IPS-NIHi11 (cell line): ENCODE measurements around the gene CDKL2.
"Not testable (repeated sequence)": the region's sequence is repeated elsewhere in the genome, so short reads cannot be mapped to it uniquely, and the experiment has no call there.

ENCODE experiments used
- DNase-seq: peaks from one replicate; pipeline ENCODE4 v3.0.0; 2012; ENCODE audit warnings: mixed read lengths, low spot score

The CDKL2 gene

GRCh38 chr4:75630174-75630936 is at the start of gene CDKL2:
Gene CDKL2 (minus strand): TSS chr4:75630528. CDS start chr4:75625988, 4,540 bp downstream.
- DNase-seq: peak; percentile 97

GRCh38 chr4:75678965-75679364 is 48.6 kb upstream of the CDKL2 start:
- no peak for DNase-seq

GRCh38 chr4:75678473-75678872 is 48.1 kb upstream of the CDKL2 start:
- DNase-seq: no peak

- no peak for DNase-seq
These were observed 44.7 kb upstream of the CDKL2 start for GRCh38 chr4:75675004-75675531.

GRCh38 chr4:75673959-75674328 is 43.6 kb upstream of the CDKL2 start:
- no peak for DNase-seq

GRCh38 chr4:75673027-75673958 is 43.0 kb upstream of the CDKL2 start, which contains the start of gene G3BP2:
Gene G3BP2 (minus strand): TSS chr4:75673411. CDS start chr4:75662025, 11,386 bp downstream.
- peak; percentile 98 for DNase-seq

- peak; percentile 47 for DNase-seq
These were observed 42.2 kb upstream of the CDKL2 start for GRCh38 chr4:75672461-75673026.

- DNase-seq: no peak
These were observed 41.6 kb upstream of the CDKL2 start for GRCh38 chr4:75671802-75672421.

- DNase-seq: no peak
These were observed 38.3 kb upstream of the CDKL2 start for GRCh38 chr4:75668596-75668995.

- DNase-seq: not testable (repeated sequence)
These were observed 37.3 kb upstream of the CDKL2 start for GRCh38 chr4:75667636-75668035.

- no peak for DNase-seq
These were observed 36.0 kb upstream of the CDKL2 start for GRCh38 chr4:75666299-75666698.

GRCh38 chr4:75664604-75665003 is 34.3 kb upstream of the CDKL2 start:
- not testable (repeated sequence) for DNase-seq

- DNase-seq: no peak
These were observed 32.3 kb upstream of the CDKL2 start for GRCh38 chr4:75662626-75663025.

- no peak for DNase-seq
These were observed 30.2 kb upstream of the CDKL2 start for GRCh38 chr4:75660491-75660890.

GRCh38 chr4:75659512-75660031 is 29.2 kb upstream of the CDKL2 start:
- DNase-seq: no peak

GRCh38 chr4:75658876-75659275 is 28.5 kb upstream of the CDKL2 start:
- DNase-seq: no peak

- DNase-seq: no peak
These were observed 25.2 kb upstream of the CDKL2 start for GRCh38 chr4:75655562-75655961.

- no peak for DNase-seq
These were observed 24.6 kb upstream of the CDKL2 start for GRCh38 chr4:75654905-75655304.

- DNase-seq: peak; percentile 30
These were observed 23.6 kb upstream of the CDKL2 start for GRCh38 chr4:75653845-75654503.

GRCh38 chr4:75644095-75644494 is 13.8 kb upstream of the CDKL2 start:
- DNase-seq: no peak

- no peak for DNase-seq
These were observed 13.3 kb upstream of the CDKL2 start for GRCh38 chr4:75643651-75644050.
